HG03558 (cell line): ENCODE results near the gene ZXDC.

Experiments
- ATAC-seq: cut with Tn5 transposase; IDR thresholded peaks from one replicate; pipeline ENCODE4 v1.9.1; 2021; ENCODE audit warnings: moderate number of reproducible peaks; ENCODE audit not compliant: unreplicated experiment; ENCODE audit errors: extremely low read depth

Gene ZXDC, protein sequence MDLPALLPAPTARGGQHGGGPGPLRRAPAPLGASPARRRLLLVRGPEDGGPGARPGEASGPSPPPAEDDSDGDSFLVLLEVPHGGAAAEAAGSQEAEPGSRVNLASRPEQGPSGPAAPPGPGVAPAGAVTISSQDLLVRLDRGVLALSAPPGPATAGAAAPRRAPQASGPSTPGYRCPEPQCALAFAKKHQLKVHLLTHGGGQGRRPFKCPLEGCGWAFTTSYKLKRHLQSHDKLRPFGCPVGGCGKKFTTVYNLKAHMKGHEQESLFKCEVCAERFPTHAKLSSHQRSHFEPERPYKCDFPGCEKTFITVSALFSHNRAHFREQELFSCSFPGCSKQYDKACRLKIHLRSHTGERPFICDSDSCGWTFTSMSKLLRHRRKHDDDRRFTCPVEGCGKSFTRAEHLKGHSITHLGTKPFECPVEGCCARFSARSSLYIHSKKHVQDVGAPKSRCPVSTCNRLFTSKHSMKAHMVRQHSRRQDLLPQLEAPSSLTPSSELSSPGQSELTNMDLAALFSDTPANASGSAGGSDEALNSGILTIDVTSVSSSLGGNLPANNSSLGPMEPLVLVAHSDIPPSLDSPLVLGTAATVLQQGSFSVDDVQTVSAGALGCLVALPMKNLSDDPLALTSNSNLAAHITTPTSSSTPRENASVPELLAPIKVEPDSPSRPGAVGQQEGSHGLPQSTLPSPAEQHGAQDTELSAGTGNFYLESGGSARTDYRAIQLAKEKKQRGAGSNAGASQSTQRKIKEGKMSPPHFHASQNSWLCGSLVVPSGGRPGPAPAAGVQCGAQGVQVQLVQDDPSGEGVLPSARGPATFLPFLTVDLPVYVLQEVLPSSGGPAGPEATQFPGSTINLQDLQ

DNA sequence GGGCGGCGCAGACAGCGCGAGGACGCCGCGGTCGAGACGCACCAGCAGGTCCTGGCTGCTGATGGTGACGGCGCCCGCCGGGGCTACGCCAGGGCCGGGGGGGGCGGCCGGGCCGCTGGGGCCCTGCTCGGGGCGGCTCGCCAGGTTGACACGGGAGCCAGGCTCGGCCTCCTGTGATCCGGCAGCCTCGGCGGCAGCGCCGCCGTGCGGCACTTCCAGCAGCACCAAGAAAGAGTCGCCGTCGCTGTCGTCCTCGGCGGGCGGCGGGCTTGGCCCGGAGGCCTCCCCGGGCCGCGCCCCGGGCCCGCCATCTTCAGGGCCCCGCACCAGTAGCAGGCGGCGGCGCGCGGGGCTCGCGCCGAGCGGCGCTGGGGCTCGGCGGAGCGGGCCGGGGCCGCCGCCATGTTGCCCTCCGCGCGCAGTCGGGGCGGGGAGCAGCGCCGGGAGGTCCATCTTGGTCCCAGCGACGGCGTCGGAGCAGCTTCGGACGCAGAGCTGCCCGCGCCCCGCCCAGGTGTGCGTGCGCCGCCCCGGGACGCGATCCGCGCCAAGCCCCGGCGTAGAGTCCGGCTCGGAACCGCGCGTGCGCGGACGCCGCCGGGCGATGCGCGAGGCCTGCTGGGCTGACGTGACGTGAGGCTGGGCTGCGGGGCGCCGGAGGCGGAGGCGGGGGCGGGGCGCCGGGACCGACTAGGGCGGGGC lies at the start of gene ZXDC:
Gene ZXDC, minus strand, starts transcription at position 479 of the 702 bp plus-strand sequence. Its CDS starts 26 bp downstream, at position 453.
- peak; percentile 59 for ATAC-seq

DNA sequence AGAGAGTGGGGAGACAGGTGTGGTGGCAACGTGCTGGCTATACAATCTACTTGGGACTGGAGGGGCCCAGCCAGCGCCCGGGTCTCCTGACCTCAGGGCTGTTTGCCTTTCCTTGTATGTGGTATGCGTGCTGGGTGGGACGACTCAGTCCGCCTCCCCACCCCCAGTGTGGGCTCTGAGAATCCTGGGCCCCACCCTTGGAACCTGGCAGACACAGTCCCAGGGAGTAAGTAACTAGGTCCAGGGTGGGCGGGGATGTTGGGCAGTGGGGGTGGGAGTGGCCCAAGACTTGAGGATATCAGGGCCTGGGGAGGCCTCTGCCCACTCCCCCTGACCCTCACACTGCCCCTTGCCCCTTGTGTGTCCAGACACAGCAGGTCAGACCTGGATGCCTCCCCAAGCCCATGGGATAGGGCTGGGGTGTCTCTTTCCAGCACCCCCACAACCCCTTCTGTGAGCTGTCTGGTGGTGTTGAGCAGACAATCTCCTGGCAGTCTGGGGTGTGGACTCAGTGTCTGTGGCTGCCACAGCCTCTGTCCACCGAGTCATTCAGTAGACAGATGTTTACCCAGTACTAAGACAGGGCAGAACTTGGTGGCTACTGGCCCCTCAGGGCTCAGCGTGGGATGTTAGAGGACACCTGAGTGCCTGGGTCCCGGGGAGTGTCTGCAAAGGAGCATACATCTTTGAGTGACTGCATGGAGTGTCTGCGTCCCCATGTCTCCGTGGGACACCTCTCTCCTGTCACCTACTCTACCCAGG lies 49.6 kb upstream of the ZXDC start:
- ATAC-seq = no peak

DNA sequence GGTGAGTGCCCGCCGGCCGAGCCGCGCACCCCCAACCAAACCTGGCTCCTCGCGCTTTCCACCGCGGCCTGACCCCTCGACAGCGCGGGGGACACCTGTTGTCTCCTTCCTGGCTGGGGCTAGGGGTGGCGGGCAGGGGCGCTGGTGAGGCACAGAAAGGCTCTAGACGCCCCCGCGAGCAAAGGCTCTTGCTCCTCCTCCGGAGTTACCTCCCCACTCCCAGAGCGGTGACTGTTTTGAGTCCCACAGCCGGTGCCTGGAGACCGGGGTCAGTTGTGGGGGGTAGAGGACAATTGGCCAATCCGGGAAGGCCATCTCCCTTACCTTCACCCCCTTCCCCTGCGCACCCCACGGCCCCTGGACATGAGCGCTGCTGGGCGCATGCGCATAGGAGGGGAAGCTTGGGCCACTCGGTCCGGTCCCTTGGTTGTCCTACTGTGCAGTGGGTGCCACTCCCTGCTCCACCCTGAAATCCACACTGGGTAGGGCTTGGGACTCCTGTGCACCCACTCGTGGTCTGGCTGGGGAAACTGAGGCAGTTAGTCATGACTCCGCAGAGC lies 48.8 kb upstream of the ZXDC start:
- no peak for ATAC-seq

DNA sequence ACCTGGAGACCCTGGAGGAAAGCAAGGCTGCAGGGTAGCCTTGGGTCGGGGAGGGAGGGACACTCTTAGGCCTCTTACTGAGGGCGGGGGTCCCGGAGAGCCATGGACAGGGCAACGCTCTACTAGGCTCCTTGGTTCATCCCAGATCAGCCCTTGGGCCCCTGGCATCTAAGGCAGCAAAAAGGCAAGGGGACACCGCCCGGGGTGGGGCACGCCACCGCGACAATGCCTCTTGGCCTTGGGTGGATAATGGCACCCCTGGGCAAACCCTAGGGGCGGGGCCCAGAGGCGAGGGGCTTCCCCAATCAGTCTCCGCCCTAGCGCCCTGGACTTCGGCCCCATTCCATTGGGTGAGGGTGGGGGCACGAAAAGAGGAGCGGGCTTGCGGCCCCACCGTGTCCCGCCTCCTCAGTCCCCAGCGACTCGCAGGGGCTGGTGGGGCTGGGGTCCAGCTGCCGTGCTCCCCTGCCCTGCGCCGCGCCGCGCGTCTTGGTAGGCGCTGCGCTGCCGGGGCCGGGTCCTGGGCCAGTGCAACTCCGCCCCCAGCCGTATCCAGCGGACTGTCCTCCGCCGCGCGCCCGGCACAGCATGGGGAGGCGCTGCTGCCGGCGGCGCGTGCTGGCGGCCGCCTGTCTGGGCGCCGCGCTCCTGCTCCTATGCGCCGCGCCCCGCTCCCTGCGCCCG lies 48.2 kb upstream of the ZXDC start, which contains the start of gene CHST13:
Gene CHST13, plus strand, starts transcription at position 411 of the 684 bp plus-strand sequence. Its CDS starts 178 bp downstream, at position 589.
- ATAC-seq = no peak

DNA sequence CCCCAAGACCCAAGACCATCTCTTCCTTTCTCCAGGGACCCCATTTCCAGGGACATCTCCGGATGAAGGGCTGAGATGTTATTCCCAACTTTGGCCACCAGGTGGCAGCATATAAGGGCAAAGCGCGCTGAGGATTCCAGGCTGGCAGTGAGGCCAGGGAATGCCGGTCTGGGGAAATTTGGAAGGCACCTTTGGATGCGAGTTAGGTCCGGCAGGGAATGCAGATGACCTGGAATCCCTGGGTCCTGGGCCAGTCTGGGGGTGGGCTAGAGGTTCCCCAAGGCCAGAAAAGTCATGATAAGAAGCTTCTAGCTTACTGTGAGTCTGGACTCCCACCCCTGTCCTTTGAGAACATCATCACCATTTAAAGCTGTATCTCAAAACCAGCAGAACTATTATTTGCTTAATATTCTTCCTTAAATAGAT lies 46.7 kb upstream of the ZXDC start:
- ATAC-seq = no peak

DNA sequence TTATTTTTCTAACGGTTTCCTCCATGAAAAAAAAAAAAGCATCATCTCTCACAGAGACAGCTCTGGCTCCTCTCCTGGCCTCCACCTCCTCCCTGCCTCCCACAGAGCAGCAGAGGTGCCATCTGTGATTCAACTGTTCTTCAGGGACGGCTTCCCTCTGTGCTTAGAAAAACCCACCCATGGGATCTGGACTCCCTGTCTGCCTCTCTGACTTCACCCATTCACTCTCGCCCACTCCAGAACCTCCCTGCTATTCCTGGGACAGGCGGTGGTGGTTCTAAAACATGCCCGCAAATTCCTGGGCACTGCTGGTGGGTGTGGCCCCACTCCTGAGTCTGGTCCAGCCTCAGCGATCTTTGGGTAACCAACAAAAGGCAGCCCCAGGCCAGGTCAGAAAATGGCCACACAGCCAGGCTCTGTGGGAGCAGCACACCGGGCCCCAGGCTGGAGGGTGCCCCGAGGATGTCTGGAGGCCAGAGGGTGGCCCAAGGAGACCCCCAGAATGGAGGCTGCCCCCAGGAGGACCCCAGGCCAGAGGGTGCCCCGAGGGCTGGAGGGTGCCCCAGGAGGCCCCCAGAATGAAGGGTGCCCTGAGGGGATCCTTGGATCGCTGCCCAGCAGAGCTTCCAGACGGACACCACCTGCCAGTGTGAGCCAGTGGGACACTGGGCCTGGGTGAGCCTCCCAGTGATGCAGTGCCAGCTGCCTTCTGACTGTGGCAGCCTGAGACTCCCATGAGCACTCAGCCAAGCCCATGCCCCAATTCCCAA lies 45.6 kb upstream of the ZXDC start:
- no peak for ATAC-seq

DNA sequence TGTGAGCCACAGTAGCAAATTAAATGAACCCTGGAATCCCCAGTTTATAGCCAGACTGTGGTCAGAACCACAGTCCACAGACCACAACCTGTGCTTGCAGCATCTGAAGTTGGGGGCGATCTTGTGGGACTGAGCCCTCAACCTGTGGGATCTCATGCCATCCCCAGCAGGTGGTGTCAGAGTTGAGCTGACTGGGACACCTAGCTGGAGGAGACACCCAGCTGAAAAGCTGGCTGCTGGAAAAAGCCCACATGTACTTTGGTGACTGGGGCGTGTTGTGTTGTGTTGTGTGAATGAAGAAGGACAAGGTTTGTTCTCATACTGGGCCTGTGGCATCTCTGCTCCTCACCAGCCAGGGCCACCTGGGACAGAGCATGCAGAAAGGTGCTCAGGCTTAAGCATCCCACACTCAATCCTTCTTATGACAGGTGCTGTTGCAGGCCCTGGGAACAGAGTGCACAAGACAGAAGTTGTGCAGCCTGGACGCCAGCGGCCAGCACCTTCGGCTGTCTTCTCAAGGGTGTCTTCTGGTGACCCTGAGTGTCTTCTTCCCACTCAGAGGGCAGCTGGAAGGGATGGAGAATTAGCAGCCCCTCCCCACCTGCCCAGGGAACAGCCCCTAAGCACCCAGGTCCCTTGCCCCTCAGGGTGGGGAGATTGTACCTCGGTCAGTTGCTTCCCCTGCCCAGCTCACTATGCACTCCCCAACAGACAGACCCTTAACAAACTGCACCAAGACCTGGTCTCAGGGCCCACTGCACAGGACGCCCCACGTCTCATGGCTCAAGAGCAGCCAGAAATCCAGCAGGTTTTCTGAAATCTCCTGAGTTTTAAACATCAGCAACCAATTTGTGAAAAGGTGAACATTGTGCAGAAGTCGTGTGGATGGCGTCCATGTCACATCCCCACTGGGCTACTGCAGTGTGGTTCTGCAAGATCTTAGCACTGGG lies 44.1 kb upstream of the ZXDC start:
- no peak for ATAC-seq

DNA sequence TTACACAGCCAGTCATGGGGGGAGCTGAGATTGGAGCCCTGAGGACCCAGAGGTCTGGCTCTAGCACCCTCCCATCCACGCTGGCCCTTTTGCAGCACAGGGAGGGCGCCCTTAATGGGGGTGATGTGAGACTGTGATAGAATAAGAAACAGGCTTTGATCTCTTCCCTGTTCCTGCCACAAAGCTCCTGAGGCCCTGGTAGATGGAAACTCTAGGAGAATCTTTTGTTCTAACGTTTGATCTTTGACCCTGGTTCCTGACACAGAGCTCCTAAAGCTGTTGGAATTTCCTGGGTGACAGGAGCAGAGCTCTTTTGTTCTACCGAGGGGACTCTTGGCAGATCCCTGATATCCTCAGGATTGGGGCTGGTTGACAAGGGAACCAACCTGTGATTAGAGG lies 43.1 kb upstream of the ZXDC start:
- ATAC-seq = no peak

DNA sequence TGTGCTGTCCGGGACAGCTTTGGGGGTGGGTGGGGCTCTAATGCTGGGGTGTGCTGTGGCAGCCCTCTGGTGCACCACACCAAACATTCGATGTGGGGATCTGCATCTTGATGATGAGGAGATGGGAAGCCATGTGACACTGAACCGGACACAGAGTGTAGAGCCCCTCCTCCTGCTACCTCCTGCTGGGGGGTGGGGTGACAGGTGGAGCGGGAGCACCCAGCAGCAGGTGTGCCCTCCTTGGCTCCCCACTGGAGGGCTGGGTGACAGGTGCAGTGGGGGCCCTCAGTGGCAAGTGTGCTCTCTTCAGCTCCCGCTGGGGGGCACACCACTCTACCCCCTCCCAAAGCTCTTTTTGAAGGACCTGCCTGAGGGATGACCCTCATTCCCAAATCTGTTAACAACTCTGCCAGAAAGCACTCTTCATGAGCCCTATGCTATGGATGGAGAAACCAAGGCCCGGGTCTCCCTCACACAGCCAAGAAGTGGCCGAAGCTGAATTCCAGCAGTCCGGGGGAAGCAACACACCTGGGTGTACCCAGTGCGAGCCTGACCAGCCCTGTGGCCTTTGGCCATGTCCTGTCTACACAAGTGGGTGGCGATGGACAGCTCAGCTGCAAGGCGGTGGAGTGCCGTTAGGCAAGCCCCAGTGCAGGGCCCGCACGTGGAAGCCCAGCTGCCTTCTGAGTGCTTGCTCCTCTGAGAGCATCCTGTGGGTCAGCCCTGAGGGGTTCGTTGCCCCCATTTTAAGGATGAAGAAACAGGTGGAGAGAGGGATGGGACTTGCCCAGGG lies 42.5 kb upstream of the ZXDC start:
- ATAC-seq = no peak

DNA sequence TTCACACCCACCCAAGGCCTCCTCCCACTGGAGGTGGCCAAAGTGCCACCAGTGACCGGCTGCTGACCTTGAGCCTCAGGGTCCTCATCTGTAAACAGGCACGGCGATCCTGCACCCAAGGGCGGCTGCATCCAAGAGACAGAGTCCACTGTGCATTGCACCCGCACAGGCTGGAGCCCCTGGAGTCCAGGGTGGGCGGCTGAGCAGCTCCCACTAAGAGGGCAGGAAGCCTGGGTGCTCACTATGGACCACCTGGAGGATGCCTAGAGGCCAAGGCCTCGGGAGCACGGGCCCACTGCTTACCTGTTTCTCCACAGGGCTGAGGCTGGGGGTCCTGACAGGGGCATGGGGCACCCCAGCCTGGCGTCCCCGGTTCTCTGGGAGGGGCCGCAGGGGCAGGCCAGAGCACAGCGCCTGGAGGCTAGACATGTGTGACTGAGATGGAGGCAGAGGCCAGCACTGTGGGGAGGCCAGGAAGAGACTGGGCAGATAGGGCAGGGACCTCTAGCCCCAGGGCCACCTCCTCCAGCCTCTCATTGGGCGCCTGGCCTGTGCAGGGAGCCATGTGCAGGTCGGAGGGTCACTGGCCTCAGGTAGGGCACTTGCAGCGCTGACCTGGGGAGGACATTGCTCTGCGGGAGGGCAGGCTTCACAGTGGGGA lies 41.7 kb upstream of the ZXDC start, which contains the start of gene UROC1:
Gene UROC1, minus strand, starts transcription at position 483 of the 661 bp plus-strand sequence. Its CDS starts 54 bp downstream, at position 429.
- ATAC-seq = no peak

DNA sequence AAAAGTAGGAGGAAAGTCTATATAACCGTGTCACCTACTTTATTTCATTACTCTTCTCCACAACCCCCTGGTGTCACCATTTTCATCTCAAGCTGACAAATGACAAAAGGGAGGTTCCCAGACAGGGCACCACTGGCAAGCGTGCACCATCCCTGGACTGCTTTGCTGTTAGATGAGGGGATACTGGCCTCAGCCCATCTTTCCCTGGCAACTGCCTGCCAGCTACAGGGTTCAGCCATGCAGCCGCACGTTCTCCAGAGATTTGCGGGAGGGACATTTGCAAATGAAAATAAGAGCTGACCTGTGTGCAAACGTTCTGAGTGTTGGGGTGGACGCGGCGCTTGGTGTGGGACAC lies 41.2 kb upstream of the ZXDC start:
- no peak for ATAC-seq

DNA sequence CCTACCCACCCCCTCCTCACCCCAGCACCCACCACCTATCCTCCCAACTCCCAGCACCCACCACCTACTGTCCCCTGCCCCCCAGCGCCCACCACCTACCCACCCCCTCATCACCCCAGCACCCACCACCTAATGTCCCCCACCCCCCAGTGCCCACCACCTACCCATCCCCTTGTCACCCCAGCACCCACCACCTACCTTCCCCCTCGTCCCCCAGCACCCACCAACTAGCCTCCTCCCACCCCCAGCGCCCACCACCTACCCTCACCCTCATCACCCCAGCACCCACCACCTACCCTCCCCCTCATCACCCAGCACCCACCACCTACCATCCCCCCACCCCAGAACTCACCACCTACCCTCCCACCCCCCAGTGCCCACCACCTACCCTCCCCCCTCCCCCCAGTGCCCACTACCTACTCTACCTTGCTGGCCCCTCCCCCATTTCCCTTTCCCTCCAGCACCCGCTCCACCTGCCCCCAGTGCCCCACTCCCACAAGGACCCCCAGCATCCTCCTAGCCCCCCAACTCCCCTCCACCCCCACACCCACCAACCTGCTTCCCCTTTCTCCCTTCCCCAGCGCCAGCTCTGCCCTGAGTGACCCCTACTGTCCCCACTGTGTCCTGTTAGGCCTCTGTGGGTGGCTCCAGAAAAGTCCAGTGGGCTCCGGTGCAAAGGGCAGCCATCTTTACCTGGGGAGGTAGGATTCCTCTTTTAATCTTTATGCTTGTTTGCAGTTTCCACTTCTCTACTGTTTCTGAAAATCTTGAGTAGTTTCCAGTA lies 40.7 kb upstream of the ZXDC start:
- ATAC-seq = no peak

DNA sequence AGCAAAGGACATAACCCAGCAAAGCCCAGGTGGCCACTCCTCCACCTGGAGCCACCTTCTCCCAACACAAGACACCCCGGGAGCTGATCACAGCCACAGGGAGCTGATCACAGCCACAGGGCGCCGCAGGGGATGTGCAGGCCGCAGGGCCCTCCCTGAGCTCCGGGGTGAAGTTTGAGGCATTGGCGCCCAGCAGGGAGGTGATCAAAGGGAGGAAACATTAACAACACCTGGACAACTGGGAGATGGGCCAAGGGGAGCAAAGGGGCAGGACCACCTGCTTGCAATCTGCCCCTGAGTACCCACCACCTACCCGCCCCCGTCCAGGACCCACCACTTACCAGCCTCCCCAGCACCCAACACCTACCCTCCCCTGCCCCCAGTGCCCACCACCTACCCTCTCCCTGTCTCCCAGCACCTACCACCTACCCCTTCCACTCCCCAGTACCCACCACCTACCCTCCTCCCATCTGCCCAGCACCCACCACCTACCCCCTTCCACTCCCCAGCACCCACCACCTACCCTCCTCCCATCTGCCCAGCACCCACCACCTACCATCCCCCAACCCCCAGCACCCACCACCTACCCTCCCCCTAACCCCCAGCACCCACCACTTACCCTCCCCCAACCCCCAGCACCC lies 39.5 kb upstream of the ZXDC start:
- no peak for ATAC-seq

DNA sequence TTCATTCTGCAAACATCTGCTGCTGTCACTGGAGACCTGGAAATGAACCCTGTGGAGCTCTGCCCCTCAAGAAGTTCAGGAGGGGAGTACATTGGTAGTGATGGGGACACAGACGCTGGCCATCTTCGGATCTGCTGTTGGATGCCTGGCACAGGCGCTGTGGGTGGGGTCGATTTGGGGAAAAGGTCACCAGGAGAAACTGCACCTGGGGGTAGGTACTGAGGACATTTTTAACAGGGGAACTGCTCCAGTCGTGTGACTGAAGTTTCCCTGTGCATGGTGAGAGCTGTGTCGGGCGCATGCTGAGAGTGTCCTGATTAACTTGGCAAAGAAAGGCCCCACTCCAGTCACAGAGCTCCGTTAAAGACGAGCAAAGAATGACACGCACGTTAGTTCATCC lies 38.5 kb upstream of the ZXDC start:
- ATAC-seq = no peak
